Muscle of leg (tissue), 11 donors: ENCODE data around the gene NOG. TPM values are rescaled to one million over a fixed set of nuclear protein-coding genes. Genes with fewer than 3 reads are reported as not detected.

Experiments used
- DNase-seq: peaks from one replicate; pipeline ENCODE4 v3.0.0; 2013
- H3K27ac ChIP-seq: one replicate; pipeline ENCODE4 v1.5.1; 2013; ENCODE audit warnings: mild to moderate bottlenecking, low read length, control low read depth
- H3K27me3 ChIP-seq: one replicate; pipeline ENCODE4 v1.6.1; 2013; ENCODE audit warnings: low read length; ENCODE audit not compliant: control insufficient read depth, insufficient read depth
- H3K36me3 ChIP-seq: one replicate; pipeline ENCODE4 v1.6.1; 2013; ENCODE audit warnings: low read length; ENCODE audit not compliant: control insufficient read depth, insufficient read depth
- H3K4me1 ChIP-seq: one replicate; pipeline ENCODE4 v1.6.1; 2013; ENCODE audit warnings: low read length; ENCODE audit not compliant: control insufficient read depth, insufficient read depth
- H3K4me3 ChIP-seq: one replicate; pipeline ENCODE4 v1.5.1; 2013; ENCODE audit warnings: low read length, control low read depth
- H3K9me3 ChIP-seq: replicated peaks from 2 replicates; pipeline ENCODE4 v1.6.1; 2013; ENCODE audit warnings: low read depth, low read length; ENCODE audit not compliant: control insufficient read depth
- WGBS: methylation state at CpG from one replicate; pipeline ENCODE4 v1.1.5; 2013; ENCODE audit warnings: missing lambda C conversion rate; ENCODE audit not compliant: insufficient coverage; 5-methylcytosine and 5-hydroxymethylcytosine counted together
- polyA plus RNA-seq, 8 donors: library from polyadenylated mRNA; unstranded; fragments of 120-200 nt; gene quantifications; one replicate each; pipeline versions ENCODE4 v1.2.1 to v1.2.3, GENCODE V29; 2013; ENCODE audit warnings: inconsistent platforms in 1 of 8, low replicate concordance in 1 of 8; ENCODE audit not compliant: insufficient read length in 8 of 8, insufficient read depth in 1 of 8
- total RNA-seq: library from RNA; stranded (reverse); fragments of 120-200 nt; gene quantifications from one replicate; pipeline ENCODE4 v1.2.4, GENCODE V29; 2013

The NOG gene
- total and polyA plus RNA-seq, 9 donors: 3.9 to 6.7 (median 4.4) TPM

GRCh38 chr17:56577190-56577842 is 16.2 kb upstream of the NOG start:
- peak; percentile 7 for DNase-seq
- peaks cover 5% of the 10 kb centered on the region for H3K27me3 ChIP-seq
- H3K36me3 ChIP-seq: no peaks in the 10 kb centered on the region
- no CpG with 5 or more reads among the region's 5 CpGs for WGBS
- peaks cover 26% of the 10 kb centered on the region for H3K4me1 ChIP-seq
- H3K27ac ChIP-seq: peak overlapping the region; percentile 72
- no peaks in the 10 kb centered on the region for H3K9me3 ChIP-seq
- no peak overlapping the region for H3K4me3 ChIP-seq

- WGBS: 2% methylated on average over 8 of the region's 15 CpGs
- H3K27me3 ChIP-seq: peaks cover 5% of the 10 kb centered on the region
- no peaks in the 10 kb centered on the region for H3K36me3 ChIP-seq
- H3K9me3 ChIP-seq: no peaks in the 10 kb centered on the region
- H3K4me1 ChIP-seq: peaks cover 27% of the 10 kb centered on the region
- H3K4me3 ChIP-seq: no peak overlapping the region
- DNase-seq: peak; percentile 45
- peak overlapping the region; percentile 72 for H3K27ac ChIP-seq
Observed at GRCh38 chr17:56577843-56578204, 15.7 kb upstream of the NOG start.

DNA sequence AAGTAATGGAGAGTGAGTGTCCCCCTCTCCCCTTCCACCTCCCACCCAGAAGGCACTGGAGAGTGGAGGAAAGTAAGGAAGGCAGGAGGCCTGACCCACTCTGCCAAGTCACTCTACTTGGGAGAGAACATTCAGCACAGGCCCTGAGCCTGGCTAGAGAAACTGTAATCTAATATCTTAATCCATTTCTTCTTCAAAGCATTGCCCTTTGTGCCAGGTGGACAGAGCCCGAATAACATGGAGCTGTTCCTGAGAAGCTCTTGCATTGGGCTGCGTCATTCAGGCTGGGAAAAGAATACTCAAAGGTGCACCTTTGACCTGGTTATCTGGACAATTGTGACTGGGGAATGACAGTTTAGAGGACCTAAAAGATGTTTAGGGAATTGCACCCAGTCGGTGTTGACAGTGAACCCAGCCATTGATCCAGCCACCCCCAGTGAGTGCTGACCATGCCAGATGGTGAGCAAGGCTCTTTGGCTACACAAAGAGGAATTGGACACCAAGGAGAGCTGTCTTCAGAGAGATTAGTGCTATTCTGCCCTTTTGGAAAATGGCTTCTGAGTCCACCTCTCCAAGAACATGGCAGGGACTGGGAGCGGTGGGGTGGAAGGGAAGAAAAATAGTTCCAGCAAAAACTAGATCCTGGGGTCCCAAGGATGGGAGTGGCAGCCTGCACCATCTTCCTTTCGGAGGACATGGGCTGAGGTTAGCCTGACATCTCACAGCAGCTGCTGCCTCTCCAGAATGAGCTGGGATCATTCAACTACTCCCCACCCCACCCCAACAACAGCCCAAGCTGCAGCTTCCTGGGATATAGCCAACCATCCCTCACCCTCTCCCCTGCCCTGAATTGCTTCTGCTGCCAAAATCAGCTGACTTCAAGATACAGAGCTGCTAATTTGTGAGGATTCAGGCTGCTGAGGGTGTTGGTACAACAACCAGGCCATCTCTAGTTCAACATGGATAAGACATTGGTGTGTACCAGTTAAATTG is 11.6 kb upstream of the NOG start:
- DNase-seq: peak; percentile 23
- peaks cover 27% of the 10 kb centered on the region for H3K4me1 ChIP-seq
- H3K4me3 ChIP-seq: no peak overlapping the region
- no peaks in the 10 kb centered on the region for H3K36me3 ChIP-seq
- H3K9me3 ChIP-seq: no peaks in the 10 kb centered on the region
- peaks cover 7% of the 10 kb centered on the region for H3K27me3 ChIP-seq
- peak overlapping the region; percentile 67 for H3K27ac ChIP-seq
- 85% methylated on average over 4 of the region's 5 CpGs for WGBS

DNA sequence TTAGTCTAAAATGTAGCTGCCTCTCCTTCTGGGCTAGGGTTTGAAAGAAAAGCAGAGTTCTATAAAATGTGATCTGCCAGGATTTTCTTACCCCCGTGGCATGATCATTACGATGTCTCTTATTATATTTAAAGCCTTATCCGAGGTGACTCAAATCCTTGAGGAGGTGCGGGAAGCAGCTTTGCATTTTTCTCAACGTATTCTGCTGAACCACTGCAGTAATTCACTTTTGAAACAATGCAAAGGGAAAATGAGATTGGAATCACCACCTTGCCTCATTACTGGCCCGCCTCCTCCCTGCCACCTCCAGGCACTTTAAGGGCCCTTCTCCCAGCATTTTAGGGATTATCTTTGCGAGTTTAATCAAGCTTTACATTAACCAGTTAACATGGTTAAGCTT is 9.7 kb upstream of the NOG start:
- Histone ChIP-seq H3K4me3 (no peak overlapping the region), H3K27me3 (peaks cover 9% of the 10 kb centered on the region), H3K9me3 (no peaks in the 10 kb centered on the region), H3K36me3 (no peaks in the 10 kb centered on the region), H3K27ac (no peak overlapping the region), H3K4me1 (peaks cover 12% of the 10 kb centered on the region)
- no peak for DNase-seq
- 40% methylated on average over 2 of the region's 7 CpGs for WGBS

DNA sequence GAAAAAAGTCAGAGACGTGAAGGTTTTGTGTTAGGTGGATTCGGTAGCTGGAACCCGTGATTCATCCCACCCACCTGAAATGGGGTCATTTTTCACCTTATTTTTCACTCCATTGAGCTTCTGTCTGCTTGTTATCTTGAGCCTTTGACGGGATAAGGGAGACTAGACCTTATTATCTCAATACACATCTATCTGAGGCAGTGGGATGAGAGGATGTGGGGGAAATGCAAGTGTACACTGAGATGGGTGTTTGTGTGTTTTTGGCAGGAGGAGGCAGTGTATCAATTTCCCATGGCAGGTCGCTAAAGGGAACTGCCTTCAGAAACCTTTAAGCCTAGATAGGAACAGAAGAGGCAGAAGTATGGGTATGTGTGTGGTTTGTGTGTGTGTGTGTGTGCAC is 6.2 kb upstream of the NOG start:
- WGBS: 86% methylated on average over 1 of the region's 5 CpGs
- H3K27me3 ChIP-seq: peaks cover 22% of the 10 kb centered on the region

DNA sequence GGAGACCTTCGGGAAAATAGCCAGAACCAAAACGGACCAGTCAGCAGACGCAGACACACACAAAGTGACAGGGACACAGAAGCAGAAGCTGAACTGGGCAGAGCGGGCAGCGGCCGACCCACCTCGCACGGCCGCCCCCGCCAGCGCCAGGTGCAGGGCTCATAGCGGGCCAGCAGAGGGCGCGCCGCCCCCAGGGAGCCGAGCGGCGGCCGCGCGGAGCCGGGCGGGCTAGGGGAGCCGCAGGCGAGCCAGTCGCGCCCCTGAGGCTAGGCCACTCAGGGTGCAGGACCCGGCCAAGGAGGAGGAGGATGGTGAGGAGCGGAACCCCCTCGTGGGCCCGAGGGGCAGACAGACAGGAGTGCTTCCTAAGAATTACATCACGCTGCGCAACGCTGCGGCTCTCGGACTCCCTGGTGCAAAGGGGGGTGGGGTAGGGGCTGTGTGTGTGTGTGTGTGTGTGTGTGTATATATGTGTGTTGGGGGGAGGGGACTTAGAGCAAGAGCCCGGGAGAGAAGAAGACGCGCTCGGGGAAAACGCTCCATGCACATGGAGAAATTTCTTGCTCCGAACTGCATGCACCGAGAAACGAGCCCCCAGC is 913 bp upstream of the NOG start:
- H3K27ac ChIP-seq: no peak overlapping the region
- DNase-seq: peak; percentile 73
- H3K27me3 ChIP-seq: peaks cover 50% of the 10 kb centered on the region
- no peaks in the 10 kb centered on the region for H3K36me3 ChIP-seq
- H3K4me1 ChIP-seq: peaks cover 32% of the 10 kb centered on the region
- under 1% methylated on average over 37 of the region's 44 CpGs for WGBS
- no peaks in the 10 kb centered on the region for H3K9me3 ChIP-seq
- peak overlapping the region; percentile 53 for H3K4me3 ChIP-seq

More for the DNA sequence above, 6.2 kb upstream of the NOG start:
- Histone ChIP-seq H3K27ac (no peak overlapping the region), H3K36me3 (no peaks in the 10 kb centered on the region), H3K9me3 (no peaks in the 10 kb centered on the region), H3K4me1 (peaks cover 2% of the 10 kb centered on the region), H3K4me3 (no peak overlapping the region)
- DNase-seq: no peak

DNA sequence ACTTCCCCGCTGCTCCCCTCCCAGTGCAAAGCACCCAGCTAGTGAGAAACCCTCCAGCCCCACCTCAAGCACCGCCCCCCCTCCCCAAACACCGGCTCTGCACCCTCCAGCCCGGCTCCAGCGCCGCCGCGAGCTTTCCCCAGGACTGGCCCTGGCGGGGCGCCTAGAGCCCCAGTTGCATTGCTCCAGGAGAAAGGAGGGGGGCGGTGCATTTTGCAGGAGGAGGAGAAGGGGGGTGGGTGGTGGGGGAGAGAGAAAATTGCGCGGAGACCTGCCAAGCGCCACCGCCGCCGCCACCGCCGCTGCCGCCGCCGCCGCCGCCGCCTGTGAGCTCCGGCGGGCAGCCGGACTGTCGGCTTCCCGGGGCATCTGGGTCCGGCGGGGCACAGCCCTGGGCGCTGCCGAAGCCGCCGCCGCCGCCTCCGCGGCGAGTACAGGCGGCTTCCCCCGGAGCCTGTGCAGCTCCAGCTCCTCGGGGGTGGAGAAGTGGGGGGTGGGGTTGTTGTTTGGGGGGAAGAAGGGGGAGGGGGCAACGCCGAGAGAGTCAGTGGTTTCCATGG is 333 bp upstream of the NOG start:
- peaks cover 38% of the 10 kb centered on the region for H3K4me1 ChIP-seq
- DNase-seq: peak; percentile 76
- H3K27me3 ChIP-seq: peaks cover 56% of the 10 kb centered on the region
- H3K4me3 ChIP-seq: peak overlapping the region; percentile 53
- H3K27ac ChIP-seq: no peak overlapping the region
- under 1% methylated on average over 26 of the region's 46 CpGs for WGBS
- no peaks in the 10 kb centered on the region for H3K36me3 ChIP-seq
- H3K9me3 ChIP-seq: no peaks in the 10 kb centered on the region

DNA sequence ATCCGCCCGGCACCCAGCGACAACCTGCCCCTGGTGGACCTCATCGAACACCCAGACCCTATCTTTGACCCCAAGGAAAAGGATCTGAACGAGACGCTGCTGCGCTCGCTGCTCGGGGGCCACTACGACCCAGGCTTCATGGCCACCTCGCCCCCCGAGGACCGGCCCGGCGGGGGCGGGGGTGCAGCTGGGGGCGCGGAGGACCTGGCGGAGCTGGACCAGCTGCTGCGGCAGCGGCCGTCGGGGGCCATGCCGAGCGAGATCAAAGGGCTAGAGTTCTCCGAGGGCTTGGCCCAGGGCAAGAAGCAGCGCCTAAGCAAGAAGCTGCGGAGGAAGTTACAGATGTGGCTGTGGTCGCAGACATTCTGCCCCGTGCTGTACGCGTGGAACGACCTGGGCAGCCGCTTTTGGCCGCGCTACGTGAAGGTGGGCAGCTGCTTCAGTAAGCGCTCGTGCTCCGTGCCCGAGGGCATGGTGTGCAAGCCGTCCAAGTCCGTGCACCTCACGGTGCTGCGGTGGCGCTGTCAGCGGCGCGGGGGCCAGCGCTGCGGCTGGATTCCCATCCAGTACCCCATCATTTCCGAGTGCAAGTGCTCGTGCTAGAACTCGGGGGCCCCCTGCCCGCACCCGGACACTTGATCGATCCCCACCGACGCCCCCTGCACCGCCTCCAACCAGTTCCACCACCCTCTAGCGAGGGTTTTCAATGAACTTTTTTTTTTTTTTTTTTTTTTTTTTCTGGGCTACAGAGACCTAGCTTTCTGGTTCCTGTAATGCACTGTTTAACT is 1.0 kb downstream of the NOG start:
- peaks cover 45% of the 10 kb centered on the region for H3K4me1 ChIP-seq
- H3K4me3 ChIP-seq: peak overlapping the region; percentile 44
- H3K9me3 ChIP-seq: no peaks in the 10 kb centered on the region
- DNase-seq: peak; percentile 30
- H3K36me3 ChIP-seq: no peaks in the 10 kb centered on the region
- peaks cover 55% of the 10 kb centered on the region for H3K27me3 ChIP-seq
- WGBS: under 1% methylated on average over 54 of the region's 61 CpGs
- H3K27ac ChIP-seq: peak overlapping the region; percentile 67

DNA sequence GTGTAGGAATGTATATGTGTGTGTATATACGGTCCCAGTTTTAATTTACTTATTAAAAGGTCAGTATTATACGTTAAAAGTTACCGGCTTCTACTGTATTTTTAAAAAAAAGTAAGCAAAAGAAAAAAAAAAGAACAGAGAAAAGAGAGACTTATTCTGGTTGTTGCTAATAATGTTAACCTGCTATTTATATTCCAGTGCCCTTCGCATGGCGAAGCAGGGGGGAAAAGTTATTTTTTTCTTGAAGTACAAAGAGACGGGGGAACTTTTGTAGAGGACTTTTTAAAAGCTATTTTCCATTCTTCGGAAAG is 1.6 kb downstream of the NOG start:
- no peak for DNase-seq
- peaks cover 53% of the 10 kb centered on the region for H3K27me3 ChIP-seq
- WGBS: 10% methylated on average over 2 of the region's 7 CpGs
- no peaks in the 10 kb centered on the region for H3K36me3 ChIP-seq
- H3K4me1 ChIP-seq: peaks cover 45% of the 10 kb centered on the region
- no peak overlapping the region for H3K27ac ChIP-seq
- H3K9me3 ChIP-seq: no peaks in the 10 kb centered on the region
- peak overlapping the region; percentile 44 for H3K4me3 ChIP-seq
